GM18505 (cell line): Measurements from ENCODE around the gene STXBP3.

Experiments
- ATAC-seq: cut with Tn5 transposase; IDR thresholded peaks from one replicate; pipeline ENCODE4 v1.9.1; 2021; ENCODE audit not compliant: unreplicated experiment
- POLR2A ChIP-seq: IDR thresholded peaks from 4 replicates; pipeline ENCODE4 v1.6.1; 2011; ENCODE audit warnings: borderline replicate concordance; ENCODE audit not compliant: insufficient read depth, insufficient read length; ENCODE audit errors: extremely low read depth

The STXBP3 gene

DNA sequence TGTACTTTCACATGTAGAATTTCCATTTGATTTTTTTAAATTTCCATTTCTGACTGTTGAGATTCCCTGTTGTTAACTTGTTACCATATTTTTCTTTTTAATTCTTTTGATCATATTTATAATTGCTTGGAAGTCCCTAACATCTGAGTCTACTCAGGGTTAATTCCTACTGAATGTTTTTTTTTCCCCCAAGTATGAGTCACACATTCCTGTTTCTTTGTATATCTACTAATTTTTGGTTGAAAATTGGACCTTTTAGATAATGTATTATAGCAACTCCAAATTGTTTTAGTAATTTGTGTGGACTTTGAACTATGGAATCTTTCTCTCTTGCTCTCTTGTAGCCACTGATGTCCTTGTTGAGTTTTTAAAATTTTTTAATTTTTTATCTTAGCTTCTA, 54.6 kb downstream of the STXBP3 start:
- TF ChIP-seq POLR2A, result no peak
- no peak for ATAC-seq

DNA sequence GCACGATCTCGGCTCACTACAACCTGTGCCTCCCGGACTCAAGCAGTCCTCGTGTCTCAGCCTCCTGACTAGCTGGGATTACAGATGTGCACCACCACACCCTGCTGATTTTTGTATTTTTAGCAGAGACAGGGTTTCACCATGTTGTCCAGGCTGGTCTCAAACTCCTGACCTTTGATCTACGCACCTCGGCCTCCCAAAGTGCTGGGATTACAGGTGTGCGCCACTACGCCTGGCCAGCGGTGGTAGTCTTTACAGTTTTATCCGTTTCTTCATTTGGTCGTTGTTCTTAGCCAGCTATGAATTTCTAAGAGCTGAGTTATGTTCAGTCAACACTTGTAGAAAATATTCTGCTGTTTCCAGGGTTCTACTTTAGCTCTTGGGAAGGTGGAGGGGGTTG, 57.1 kb downstream of the STXBP3 start:
- no peak for ATAC-seq
- no peak for TF ChIP-seq POLR2A

DNA sequence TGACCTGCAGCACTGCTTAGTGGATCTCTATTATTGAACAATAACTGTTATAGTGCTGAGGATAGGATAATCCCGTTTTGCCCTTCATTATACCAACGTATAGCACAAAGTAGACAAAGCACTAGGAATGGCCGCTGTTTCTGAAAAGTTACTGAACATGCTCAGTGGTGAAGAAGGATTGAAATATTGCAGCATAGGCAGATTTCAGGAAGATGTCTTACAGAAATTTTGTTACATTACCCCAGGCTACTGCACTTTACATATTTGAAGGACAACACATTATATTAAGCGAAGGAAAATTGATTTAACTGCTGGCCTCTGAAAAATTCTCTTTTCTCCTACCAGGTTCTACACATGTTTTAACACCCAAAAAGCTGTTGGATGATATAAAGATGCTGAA, 62.0 kb downstream of the STXBP3 start:
- TF ChIP-seq POLR2A, result no peak
- ATAC-seq, result no peak

DNA sequence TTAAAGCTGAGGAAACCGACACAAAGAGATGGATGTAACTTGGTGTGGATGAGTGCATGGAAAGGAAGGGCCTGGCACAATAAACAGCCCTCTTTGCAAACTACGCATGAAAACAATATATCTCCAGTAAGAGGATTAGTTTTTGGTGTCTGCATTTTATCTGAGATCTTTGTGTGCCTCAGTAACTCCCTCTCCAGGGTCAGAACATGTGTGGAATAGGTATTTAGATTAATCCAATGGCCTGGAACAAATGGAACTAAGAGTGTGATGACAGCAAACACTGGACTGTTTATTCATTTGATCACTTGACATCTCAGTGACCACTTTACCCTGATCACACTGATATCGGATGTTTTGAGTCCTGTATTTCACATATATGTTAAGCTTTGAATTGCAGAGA, 65.1 kb downstream of the STXBP3 start:
- no peak for TF ChIP-seq POLR2A
- no peak for ATAC-seq

DNA sequence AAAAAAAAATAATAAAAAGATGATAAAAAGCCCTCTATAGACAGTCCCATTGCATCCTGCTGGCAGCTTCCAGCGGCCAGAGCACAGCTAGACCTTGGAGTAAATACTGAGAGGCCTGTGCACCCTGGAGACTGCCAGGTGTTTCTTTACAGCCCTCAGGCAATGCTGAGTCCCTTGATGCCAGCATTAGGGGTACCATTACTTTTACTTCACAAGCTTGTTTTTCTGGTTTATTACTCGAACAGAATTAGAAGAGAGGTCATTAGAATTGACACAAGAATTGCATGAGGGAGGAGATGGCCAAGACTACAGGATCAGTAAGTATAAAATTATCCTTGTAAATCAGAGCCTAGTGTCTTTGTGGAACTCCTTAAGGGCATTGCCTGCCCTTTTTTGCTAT, 66.9 kb downstream of the STXBP3 start:
- no peak for ATAC-seq
- no peak for TF ChIP-seq POLR2A

DNA sequence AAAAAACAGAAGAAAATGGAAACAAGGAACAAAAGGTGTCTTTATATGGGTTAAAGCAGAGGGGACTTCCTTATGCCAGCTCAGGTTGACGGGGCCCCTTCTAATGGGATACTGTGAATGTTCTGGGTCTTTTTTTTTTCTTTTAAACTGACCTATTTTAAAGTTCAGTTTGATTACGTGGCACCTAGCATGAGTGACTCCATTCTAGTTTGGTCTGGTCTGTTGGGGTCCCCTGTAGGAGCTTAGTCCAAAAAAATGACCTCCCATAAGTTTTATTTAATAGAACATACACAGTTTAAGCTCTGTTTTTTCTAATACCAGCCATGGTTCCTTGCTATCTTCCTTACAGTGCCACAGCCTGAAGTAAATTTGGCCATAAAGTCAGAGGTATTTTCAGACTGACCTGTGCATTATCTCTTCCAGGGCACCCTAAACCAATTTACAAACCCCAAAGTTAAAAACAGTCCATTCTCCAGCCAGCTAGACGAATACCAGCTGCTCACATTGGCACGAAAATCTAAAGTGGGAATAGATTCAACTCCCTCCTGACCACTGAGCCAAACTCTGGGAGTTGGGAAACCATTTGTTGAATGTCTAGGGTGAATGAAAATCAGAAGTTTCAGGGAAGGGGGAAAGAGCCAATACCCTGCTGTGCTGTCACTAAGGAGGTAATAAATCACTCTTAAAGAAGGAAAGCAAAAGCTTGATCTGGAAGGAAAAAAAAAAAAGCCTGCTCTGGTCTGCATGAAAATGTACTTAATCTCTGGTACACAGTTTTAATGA, 68.1 kb downstream of the STXBP3 start:
- ATAC-seq, result no peak
- no peak for TF ChIP-seq POLR2A

DNA sequence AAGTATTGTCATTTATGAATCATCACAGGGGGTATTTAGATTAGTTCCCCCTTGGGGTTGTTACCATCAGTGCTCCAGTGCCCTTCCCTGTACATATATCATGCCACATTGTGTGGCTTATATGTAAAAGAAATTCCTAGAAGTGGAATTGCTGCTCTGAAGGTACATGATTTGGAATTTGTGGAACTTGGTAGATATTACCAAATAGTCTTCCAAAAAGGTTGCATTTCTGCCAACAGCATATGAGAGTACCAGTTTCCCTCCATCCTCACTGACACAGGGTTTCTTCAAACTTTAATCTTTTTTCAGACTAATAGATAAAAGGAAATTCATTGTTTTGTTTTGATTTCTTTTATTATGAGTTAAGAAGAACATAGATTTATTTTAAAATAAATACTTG, 69.1 kb downstream of the STXBP3 start:
- TF ChIP-seq POLR2A, result no peak
- no peak for ATAC-seq

DNA sequence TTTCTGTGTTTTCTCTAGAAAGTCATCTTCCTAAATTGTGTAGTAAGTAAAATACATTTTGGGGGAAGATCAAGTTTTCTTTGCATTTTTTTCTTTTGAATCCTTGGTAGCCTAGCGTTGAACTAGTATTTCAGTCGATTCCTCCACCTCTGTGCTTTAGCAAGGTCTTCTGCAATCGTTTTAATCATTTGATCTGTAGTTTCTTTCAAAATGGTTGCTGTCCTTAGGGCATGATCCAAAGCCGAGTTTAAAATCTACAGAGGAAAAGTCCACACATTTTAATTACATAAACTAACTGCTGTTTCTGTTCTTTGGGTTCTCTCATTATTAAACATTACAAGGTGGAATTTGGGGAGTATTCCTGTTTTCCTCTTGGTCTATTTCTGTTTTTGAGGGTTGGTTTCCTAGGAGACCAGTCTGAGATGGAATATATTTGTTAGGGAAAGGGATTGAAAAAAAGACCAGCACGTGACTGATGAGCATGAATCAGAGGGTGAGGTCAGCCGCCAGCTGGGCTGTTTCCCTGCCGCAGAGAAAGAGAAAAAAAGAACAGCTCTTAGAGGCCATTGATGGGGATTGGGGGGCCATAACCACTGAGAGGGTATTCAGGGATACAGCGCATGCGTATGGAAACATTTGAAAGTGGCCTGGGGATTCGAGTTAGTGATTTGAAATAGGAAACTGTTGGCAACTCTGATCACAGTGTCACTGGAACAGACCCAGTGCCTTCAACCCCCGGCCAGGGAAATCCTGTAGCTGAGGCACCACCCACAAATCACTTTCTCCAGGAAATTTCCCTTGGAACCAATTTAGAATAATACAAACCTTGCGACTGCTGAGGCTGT, 69.8 kb downstream of the STXBP3 start:
- ATAC-seq, result no peak
- TF ChIP-seq POLR2A, result no peak

DNA sequence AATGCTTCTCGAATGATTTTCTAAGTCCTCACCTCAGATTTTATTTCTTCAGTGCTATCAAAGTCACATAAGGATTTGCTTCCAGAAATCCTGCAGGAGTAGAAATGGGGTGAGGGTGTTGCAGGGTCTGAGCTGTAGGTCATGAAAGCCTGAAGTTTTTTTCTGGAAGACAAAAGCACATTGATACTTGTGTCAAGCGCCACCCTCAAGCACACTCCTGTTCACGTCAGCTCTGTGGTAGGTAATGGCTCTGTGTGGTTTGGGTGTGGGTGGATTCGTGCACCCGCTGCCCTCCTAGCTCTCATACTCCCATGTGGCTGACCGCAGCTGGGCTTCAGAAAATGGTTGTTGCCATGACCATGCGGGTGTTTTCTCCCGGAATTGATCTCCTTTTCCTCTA, 70.5 kb downstream of the STXBP3 start:
- no peak for ATAC-seq
- no peak for TF ChIP-seq POLR2A

DNA sequence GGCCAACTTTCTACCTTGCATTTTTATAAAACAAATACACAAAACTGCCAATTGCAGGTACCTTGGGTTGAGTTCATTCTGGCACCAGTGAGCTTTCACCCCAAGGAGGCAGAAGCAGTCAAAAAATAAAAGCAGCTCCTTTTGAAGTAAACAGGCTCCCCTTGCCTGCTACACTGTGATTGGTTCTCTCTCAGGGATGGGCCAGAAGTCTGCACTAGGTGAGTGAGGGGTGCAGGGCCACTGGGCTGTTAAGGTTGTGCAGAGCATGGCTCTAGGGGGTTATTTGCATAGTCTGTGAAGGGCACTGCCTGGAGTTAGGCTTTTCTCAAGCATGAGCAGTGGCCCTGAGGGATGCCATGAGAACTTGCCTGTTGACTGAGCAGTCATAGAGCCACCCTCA, 71.3 kb downstream of the STXBP3 start:
- no peak for TF ChIP-seq POLR2A
- ATAC-seq, result no peak

DNA sequence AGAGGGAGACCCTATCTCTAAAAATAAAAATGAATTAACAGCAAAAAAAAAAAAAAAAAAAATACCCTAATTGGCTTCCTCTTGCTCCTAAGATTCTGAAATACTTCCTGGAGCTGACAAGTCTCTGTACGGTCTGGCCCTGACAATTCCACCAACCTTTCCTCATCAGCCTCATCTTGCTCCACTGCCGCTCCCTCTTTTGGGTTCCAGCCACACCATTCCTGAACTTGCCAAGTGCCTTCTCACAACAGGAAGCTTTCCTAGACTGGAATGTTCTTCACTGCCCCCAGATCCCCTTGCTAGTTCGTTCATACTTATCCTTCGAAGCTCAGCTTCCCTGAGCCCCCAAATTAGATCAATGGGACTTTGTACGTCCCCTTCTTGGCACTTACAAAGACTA, 73.4 kb downstream of the STXBP3 start:
- no peak for TF ChIP-seq POLR2A
- ATAC-seq, result no peak

DNA sequence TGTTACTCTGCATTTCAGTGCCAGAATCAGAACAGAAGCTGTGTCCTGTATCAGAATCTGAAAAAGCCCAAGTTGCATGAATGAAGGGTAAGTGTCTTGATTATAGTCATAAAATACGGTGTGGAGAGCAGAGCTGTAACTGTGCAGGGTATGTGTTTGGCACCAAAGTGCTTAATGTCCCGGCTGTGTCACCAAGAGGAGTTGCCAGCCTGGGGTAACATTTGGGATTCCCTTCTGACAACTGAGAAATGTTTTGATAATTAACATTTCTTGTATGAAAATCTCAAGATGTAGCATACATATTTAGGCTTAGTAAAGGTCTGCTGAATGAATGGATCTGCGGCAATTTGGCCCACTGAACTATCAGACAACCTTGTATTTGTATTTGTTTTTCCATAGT, 77.2 kb downstream of the STXBP3 start:
- no peak for TF ChIP-seq POLR2A
- ATAC-seq, result no peak

DNA sequence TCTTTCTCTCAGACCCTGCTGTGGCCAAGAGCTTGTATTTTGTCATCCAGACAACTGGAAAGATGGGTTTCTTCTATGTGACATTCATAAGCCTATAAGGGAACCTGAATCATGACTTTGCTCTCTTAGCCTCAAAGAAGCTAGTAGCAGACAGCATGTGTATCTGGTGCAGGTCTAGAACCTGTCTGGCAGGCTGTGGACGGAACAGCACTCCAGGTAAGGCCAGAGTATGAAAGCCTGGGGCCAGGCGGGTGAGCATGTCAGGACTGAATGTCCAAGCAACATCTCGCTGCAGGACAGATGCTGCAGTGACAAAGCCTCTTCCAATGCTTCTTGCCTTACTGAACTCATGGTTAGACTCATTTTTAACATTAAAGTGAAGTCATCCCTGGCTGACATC, 77.6 kb downstream of the STXBP3 start:
- TF ChIP-seq POLR2A, result no peak
- no peak for ATAC-seq

DNA sequence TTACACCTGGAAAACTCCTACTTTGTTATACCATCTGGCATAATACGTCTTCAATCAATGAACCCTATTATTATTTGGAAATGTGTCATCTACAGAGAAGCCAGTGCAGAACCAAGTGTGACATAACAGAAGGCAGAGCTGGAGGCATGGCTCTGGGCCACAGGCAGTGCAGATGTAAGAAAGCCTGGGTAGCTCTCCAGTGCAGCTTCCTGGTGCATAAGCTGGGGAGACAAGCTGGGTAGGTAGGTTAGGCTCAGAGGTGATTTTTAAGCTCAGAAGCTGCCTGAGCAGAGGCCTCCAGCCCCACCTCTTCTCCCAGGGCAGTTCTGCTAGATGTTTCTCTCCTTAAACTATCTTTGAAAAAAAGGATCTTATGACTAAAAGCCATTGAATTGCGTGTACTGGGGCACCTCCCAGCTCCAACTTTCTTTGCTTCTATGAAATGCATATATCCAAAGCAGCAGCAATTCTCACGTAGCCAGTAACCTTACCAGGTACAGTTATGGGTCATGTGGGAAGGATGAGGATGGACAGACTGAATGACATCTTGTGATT, 79.7 kb downstream of the STXBP3 start:
- ATAC-seq, result no peak
- TF ChIP-seq POLR2A, result no peak
